GM12878 (cell line): ENCODE data around the gene MUC5B. TPM values are rescaled to one million over a fixed set of nuclear protein-coding genes. Genes with fewer than 3 reads are reported as not detected.

ENCODE experiments used
- ATAC-seq: fragments of 200-7000 bp; cut with Tn5 transposase; 3 replicates; pipeline ENCODE4 v1.9.1; 2020; ENCODE audit warnings: mild to moderate bottlenecking, moderate library complexity
- BruUV-seq: library from RNA; stranded (reverse); fragments of 400-500 nt; replicated peaks from 2 replicates; lab custom pipeline; 2021; lab: Mats Ljungman, UMichigan
- CTCF ChIA-PET: fragments of 300-600 bp; sonication (Branson Sonifier 250); formaldehyde crosslinking; extraction: SDS; loops from one replicate; lab custom pipeline; 2021; ENCODE audit warnings: inconsistent platforms; lab: Yijun Ruan, JAX
- POLR2A ChIA-PET: fragments of 350-600 bp; formaldehyde crosslinking; extraction: SDS; loops from one replicate; lab custom pipeline; 2021; ENCODE audit warnings: inconsistent platforms; lab: Charles Lee
- RAD21 ChIA-PET: fragments of 300-600 bp; sonication (Branson Sonifier 250); formaldehyde crosslinking; loops from one replicate; lab custom pipeline; 2023; ENCODE audit warnings: antibody characterized with exemption; ENCODE audit not compliant: unreplicated experiment; lab: Charles Lee
- SMC1A ChIA-PET: fragments of 300-600 bp; sonication (Branson Sonifier 250); formaldehyde crosslinking; loops from one replicate; lab custom pipeline; 2023; ENCODE audit not compliant: unreplicated experiment, uncharacterized antibody; lab: Charles Lee
- DNase-seq: peaks from one replicate; pipeline ENCODE4 v3.0.0-alpha.2; 2011; ENCODE audit warnings: low read depth, low spot score
- FAIRE-seq: peaks from 3 replicates; lab custom pipeline; 2011; peaks lifted over from hg19 to GRCh38; lab: Jason Lieb, UNC
- H2AFZ ChIP-seq: 2 replicates; pipeline ENCODE4 v1.6.0; 2011; ENCODE audit warnings: low read depth, low read length, control low read depth; ENCODE audit not compliant: control insufficient read depth
- H3K27ac ChIP-seq: 2 replicates; pipeline ENCODE4 v1.5.1; 2011; ENCODE audit warnings: control low read depth; ENCODE audit not compliant: control insufficient read depth, insufficient read depth
- H3K27me3 ChIP-seq, 2 experiments: replicated peaks in 1 of 2; 2 replicates each; pipeline versions ENCODE4 v1.6.0 to v1.6.1; 2011; ENCODE audit warnings: low read length in 1 of 2; ENCODE audit not compliant: control insufficient read depth in 2 of 2, insufficient read depth in 2 of 2
- H3K36me3 ChIP-seq, 2 experiments: 2 replicates each; pipeline ENCODE4 v1.5.1; 2011; ENCODE audit warnings: low read length in 1 of 2; ENCODE audit not compliant: control insufficient read depth in 2 of 2, insufficient read depth in 2 of 2
- H3K4me1 ChIP-seq: 2 replicates; pipeline ENCODE4 v1.6.1; 2011; ENCODE audit warnings: mild to moderate bottlenecking, low read length, moderate library complexity, mixed read lengths; ENCODE audit not compliant: control insufficient read depth, insufficient read depth
- H3K4me2 ChIP-seq: 2 replicates; pipeline ENCODE4 v1.6.0; 2011; ENCODE audit warnings: control low read depth; ENCODE audit not compliant: control insufficient read depth, insufficient read depth
- H3K4me3 ChIP-seq: fragments of 200-600 bp; sonication (generic); 2 replicates; pipeline ENCODE4 v1.5.1; 2016
- H3K79me2 ChIP-seq: 2 replicates; pipeline ENCODE4 v1.6.0; 2011; ENCODE audit warnings: low read length; ENCODE audit not compliant: control insufficient read depth, insufficient read depth
- H3K9ac ChIP-seq: 2 replicates; pipeline ENCODE4 v1.8.0; 2011; ENCODE audit warnings: low read length, control low read depth, mixed read lengths; ENCODE audit not compliant: control insufficient read depth, insufficient read depth
- H3K9me3 ChIP-seq: replicated peaks from 3 replicates; pipeline ENCODE4 v1.5.1; 2011; ENCODE audit warnings: mild to moderate bottlenecking, low read length; ENCODE audit not compliant: control insufficient read depth, insufficient read depth
- H4K20me1 ChIP-seq: 2 replicates; pipeline ENCODE4 v1.6.0; 2011; ENCODE audit not compliant: control insufficient read depth, insufficient read depth
- BMI1 ChIP-seq: fragments of 450-650 bp; IDR thresholded peaks from 2 replicates; pipeline ENCODE4 v1.6.1; 2016; ENCODE audit warnings: mild to moderate bottlenecking, moderate library complexity, borderline replicate concordance
- HCFC1 ChIP-seq: fragments of 150-350 bp; IDR thresholded peaks from 2 replicates; pipeline ENCODE4 v1.6.1; 2014; ENCODE audit warnings: low read length
- IKZF1 ChIP-seq: fragments of 450-650 bp; conservative IDR thresholded peaks from 2 replicates; pipeline ENCODE4 v1.6.1; 2017; ENCODE audit warnings: antibody characterized with exemption, mild to moderate bottlenecking
- LARP7 ChIP-seq: fragments of 450-650 bp; IDR thresholded peaks from 2 replicates; pipeline ENCODE4 v1.6.1; 2017; ENCODE audit warnings: mild to moderate bottlenecking
- NBN ChIP-seq: fragments of 450-650 bp; IDR thresholded peaks from 2 replicates; pipeline ENCODE4 v1.6.1; 2016
- POU2F2 ChIP-seq: IDR thresholded peaks from 3 replicates; pipeline ENCODE4 v1.6.1; 2011; ENCODE audit warnings: low read depth, mild to moderate bottlenecking, low read length, borderline replicate concordance
- TBL1XR1 ChIP-seq: IDR thresholded peaks from 2 replicates; pipeline ENCODE4 v1.6.1; 2012; ENCODE audit warnings: low read depth, low read length, improper control_type of control experiment
- WGBS: methylation state at CpG from one replicate; pipeline ENCODE4 v1.1.6; 2016; ENCODE audit warnings: low lambda C conversion rate; ENCODE audit not compliant: insufficient replicate concordance, insufficient coverage; ENCODE audit errors: missing lambda C conversion rate; 5-methylcytosine and 5-hydroxymethylcytosine counted together
- in situ Hi-C: fragments of 300-500 bp; cut with MboI; formaldehyde crosslinking; loops from 9 replicates; pipeline ENCODE4 v1.14.3; 2018; ENCODE audit warnings: mixed read lengths
- intact Hi-C: fragments of 100-400 bp; cut with micrococcal nuclease; formaldehyde crosslinking; loops from one replicate; pipeline ENCODE4 v1.14.2; 2022; ENCODE audit not compliant: unreplicated experiment
- polyA plus RNA-seq, 11 experiments: library from polyadenylated mRNA; depleted of rRNA in 4 of 11; unstranded in 6 of 11; stranded (reverse) in 5 of 11; fragments of >200 nt; fragmentation: Nextera tagmentation in 4 of 11; fragmentation: Illumina TruSeq in 1 of 11; extraction: Ambion mirVana in 4 of 11; extraction: Trizol in 1 of 11; gene quantifications; 1 replicate in 1 of 11; 2 replicates in 10 of 11; pipeline versions ENCODE4 v1.2.1 to v1.2.3, GENCODE V29; 2011 to 2016; ENCODE audit warnings: inconsistent platforms in 2 of 11, missing spikeins in 2 of 11, low read depth in 1 of 11
- total RNA-seq, 4 experiments: library from RNA; depleted of rRNA in 3 of 4; stranded (reverse); fragments of >200 nt in 3 of 4; fragmentation: Illumina TruSeq in 1 of 4; extraction: Trizol in 1 of 4; gene quantifications; 2 replicates each; pipeline versions ENCODE4 v1.2.1 to v1.2.3, GENCODE V29; 2013 to 2021
- TF ChIP-seq, protein P1 (sequence below): fragments of 450-650 bp; IDR thresholded peaks from 2 replicates; pipeline ENCODE4 v1.6.1; 2017; ENCODE audit warnings: mild to moderate bottlenecking, low read depth, inconsistent platforms; ENCODE audit not compliant: poor library complexity, severe bottlenecking
- TF ChIP-seq, protein P2 (sequence below): fragments of 450-650 bp; conservative IDR thresholded peaks from 2 replicates; pipeline ENCODE4 v1.6.1; 2017; ENCODE audit warnings: mild to moderate bottlenecking, moderate library complexity

Gene MUC5B
- total and polyA plus RNA-seq, 10 of the 15 experiments (the other 5 are each of a cell fraction or from before 2014, with no cell fraction given) = 1.5 TPM; not detected in 9

GRCh38 chr11:1305063-1305495 lies 82.2 kb downstream of the MUC5B start:
- ATAC-seq (no peak), FAIRE-seq (no peak), DNase-seq (no peak)
- no peaks in the 10 kb centered on the region for H3K9me3 ChIP-seq
- no peak overlapping the region for H2AFZ ChIP-seq
- peaks cover 21% of the 10 kb centered on the region for H3K79me2 ChIP-seq
- BruUV-seq = no TSS peak
- RAD21 ChIA-PET = no interaction called here
- no peak overlapping the region for H3K27ac ChIP-seq
- POLR2A ChIA-PET = no interaction called here
- H4K20me1 ChIP-seq = no peaks in the 10 kb centered on the region; the same call in 1 of the 2 replicates
- H3K9ac ChIP-seq = no peak overlapping the region
- in situ Hi-C loops (no loop called here), intact Hi-C loops (loop anchor here (10.0 kb wide), 2 partner anchors 80 to 270 kb away; partner anchors contain the start of genes BRSK2 and DUSP8)
- WGBS = 93% methylated on average over 8 of the region's 13 CpGs
- peaks cover 20% of the 10 kb centered on the region for H3K4me1 ChIP-seq
- SMC1A ChIA-PET = no interaction called here
- H3K4me3 ChIP-seq = no peak overlapping the region
- H3K27me3 ChIP-seq = no peaks in the 10 kb centered on the region
- no peaks in the 10 kb centered on the region; a peak in 1 of 4 replicates for H3K36me3 ChIP-seq
- CTCF ChIA-PET = interaction anchor here (1.0 kb wide), 1 partner anchor 80 kb away, joined by 3 read pairs; no protein-coding TSS in a partner anchor
- TF ChIP-seq, protein P1, sequence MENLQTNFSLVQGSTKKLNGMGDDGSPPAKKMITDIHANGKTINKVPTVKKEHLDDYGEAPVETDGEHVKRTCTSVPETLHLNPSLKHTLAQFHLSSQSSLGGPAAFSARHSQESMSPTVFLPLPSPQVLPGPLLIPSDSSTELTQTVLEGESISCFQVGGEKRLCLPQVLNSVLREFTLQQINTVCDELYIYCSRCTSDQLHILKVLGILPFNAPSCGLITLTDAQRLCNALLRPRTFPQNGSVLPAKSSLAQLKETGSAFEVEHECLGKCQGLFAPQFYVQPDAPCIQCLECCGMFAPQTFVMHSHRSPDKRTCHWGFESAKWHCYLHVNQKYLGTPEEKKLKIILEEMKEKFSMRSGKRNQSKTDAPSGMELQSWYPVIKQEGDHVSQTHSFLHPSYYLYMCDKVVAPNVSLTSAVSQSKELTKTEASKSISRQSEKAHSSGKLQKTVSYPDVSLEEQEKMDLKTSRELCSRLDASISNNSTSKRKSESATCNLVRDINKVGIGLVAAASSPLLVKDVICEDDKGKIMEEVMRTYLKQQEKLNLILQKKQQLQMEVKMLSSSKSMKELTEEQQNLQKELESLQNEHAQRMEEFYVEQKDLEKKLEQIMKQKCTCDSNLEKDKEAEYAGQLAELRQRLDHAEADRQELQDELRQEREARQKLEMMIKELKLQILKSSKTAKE = no peak
- TF ChIP-seq HCFC1 = no peak
- no peak for TF ChIP-seq IKZF1
- no peak for TF ChIP-seq BMI1
- no peak for TF ChIP-seq TBL1XR1
- no peak for TF ChIP-seq LARP7
- TF ChIP-seq POU2F2 = no peak
- no peak for TF ChIP-seq NBN
- TF ChIP-seq, protein P2, sequence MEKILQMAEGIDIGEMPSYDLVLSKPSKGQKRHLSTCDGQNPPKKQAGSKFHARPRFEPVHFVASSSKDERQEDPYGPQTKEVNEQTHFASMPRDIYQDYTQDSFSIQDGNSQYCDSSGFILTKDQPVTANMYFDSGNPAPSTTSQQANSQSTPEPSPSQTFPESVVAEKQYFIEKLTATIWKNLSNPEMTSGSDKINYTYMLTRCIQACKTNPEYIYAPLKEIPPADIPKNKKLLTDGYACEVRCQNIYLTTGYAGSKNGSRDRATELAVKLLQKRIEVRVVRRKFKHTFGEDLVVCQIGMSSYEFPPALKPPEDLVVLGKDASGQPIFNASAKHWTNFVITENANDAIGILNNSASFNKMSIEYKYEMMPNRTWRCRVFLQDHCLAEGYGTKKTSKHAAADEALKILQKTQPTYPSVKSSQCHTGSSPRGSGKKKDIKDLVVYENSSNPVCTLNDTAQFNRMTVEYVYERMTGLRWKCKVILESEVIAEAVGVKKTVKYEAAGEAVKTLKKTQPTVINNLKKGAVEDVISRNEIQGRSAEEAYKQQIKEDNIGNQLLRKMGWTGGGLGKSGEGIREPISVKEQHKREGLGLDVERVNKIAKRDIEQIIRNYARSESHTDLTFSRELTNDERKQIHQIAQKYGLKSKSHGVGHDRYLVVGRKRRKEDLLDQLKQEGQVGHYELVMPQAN = no peak
- TF ChIP-seq, all 136 proteins: peak for 0
- no peak overlapping the region for H3K4me2 ChIP-seq
